Activated CD4-positive, alpha-beta T cell treated with anti-CD3 and anti-CD28 coated beads, Interleukin-2, amount 50 U/mL, for 1 hour (primary cell): ENCODE results near the gene CACNB4.
"Not testable (repeated sequence)": the region's sequence is repeated elsewhere in the genome, so short reads cannot be mapped to it uniquely, and the experiment has no call there.

ENCODE experiments used
- DNase-seq: peaks from one replicate; pipeline ENCODE4 v3.0.0-alpha.2; 2020

Gene CACNB4

GRCh38 chr2:152098496-152099366 is at the start of gene CACNB4:
Gene CACNB4, minus strand, starts transcription at chr2:152099044.
- DNase-seq, result no peak

GRCh38 chr2:152134488-152135280 is 35.8 kb upstream of the CACNB4 start:
- DNase-seq, result no peak

GRCh38 chr2:152132306-152132705 is 33.5 kb upstream of the CACNB4 start:
- DNase-seq, result no peak

- no peak for DNase-seq
These were observed 28.8 kb upstream of the CACNB4 start for GRCh38 chr2:152127628-152128027.

GRCh38 chr2:152126664-152127063 is 27.8 kb upstream of the CACNB4 start:
- no peak for DNase-seq

GRCh38 chr2:152122161-152122560 is 23.3 kb upstream of the CACNB4 start:
- no peak for DNase-seq

GRCh38 chr2:152120430-152120829 is 21.6 kb upstream of the CACNB4 start:
- DNase-seq, result no peak

- no peak for DNase-seq
These were observed 17.1 kb upstream of the CACNB4 start for GRCh38 chr2:152115952-152116351.

GRCh38 chr2:152114366-152114765 is 15.5 kb upstream of the CACNB4 start:
- DNase-seq, result no peak

- DNase-seq, result not testable (repeated sequence)
These were observed 8.3 kb upstream of the CACNB4 start for GRCh38 chr2:152107140-152107539.

GRCh38 chr2:152106464-152106863 is 7.6 kb upstream of the CACNB4 start:
- no peak for DNase-seq

- no peak for DNase-seq
These were observed 4.4 kb upstream of the CACNB4 start for GRCh38 chr2:152103271-152103670.

GRCh38 chr2:152100961-152101360 is 2.1 kb upstream of the CACNB4 start:
- DNase-seq, result no peak

GRCh38 chr2:152099367-152100050 is 665 bp upstream of the CACNB4 start:
- DNase-seq, result no peak

- DNase-seq, result no peak
These were observed 896 bp downstream of the CACNB4 start for GRCh38 chr2:152097801-152098495.

GRCh38 chr2:152097290-152097800 is 1.5 kb downstream of the CACNB4 start:
- no peak for DNase-seq

GRCh38 chr2:152095146-152095545 is 3.7 kb downstream of the CACNB4 start:
- DNase-seq, result no peak

- DNase-seq, result no peak
These were observed 4.8 kb downstream of the CACNB4 start for GRCh38 chr2:152094014-152094413.

- no peak for DNase-seq
These were observed 5.4 kb downstream of the CACNB4 start for GRCh38 chr2:152093464-152093863.

- DNase-seq, result no peak
These were observed 6.7 kb downstream of the CACNB4 start for GRCh38 chr2:152092095-152092494.

GRCh38 chr2:152090726-152091125 is 8.1 kb downstream of the CACNB4 start:
- not testable (repeated sequence) for DNase-seq

GRCh38 chr2:152089238-152089637 is 9.6 kb downstream of the CACNB4 start:
- DNase-seq, result no peak

- DNase-seq, result no peak
These were observed 10.8 kb downstream of the CACNB4 start for GRCh38 chr2:152088006-152088405.
